Kidney epithelial cell (primary cell): ENCODE results near the gene CAMTA1. TPM values are rescaled to one million over a fixed set of nuclear protein-coding genes. Genes with fewer than 3 reads are reported as not detected.

ENCODE experiments used
- DNase-seq: peaks from one replicate; pipeline ENCODE4 v3.0.0-alpha.2; 2010; ENCODE audit warnings: low read depth
- H3K27me3 ChIP-seq: 2 replicates; pipeline ENCODE4 v1.6.0; 2011; ENCODE audit warnings: low read length; ENCODE audit not compliant: control insufficient read depth, insufficient read depth
- H3K36me3 ChIP-seq: 2 replicates; pipeline ENCODE4 v1.5.1; 2011; ENCODE audit warnings: low read length; ENCODE audit not compliant: control insufficient read depth, insufficient read depth
- H3K4me3 ChIP-seq: 2 replicates; pipeline ENCODE4 v1.5.1; 2011; ENCODE audit warnings: low read depth, mild to moderate bottlenecking, control low read depth, low read length
- total RNA-seq: library from RNA; depleted of rRNA; stranded (reverse); fragments of >200 nt; gene quantifications from 2 replicates; pipeline ENCODE4 v1.2.3, GENCODE V29; 2015
- TF ChIP-seq, protein P1 (sequence below): IDR thresholded peaks from 2 replicates; pipeline ENCODE4 v1.5.1; 2011; ENCODE audit warnings: mild to moderate bottlenecking, moderate library complexity, low read length, control low read depth, inconsistent platforms; ENCODE audit not compliant: insufficient read depth, poor library complexity, severe bottlenecking

The CAMTA1 gene
- total RNA-seq, 1 donor from 2014 or later, result 76.5 TPM

DNA sequence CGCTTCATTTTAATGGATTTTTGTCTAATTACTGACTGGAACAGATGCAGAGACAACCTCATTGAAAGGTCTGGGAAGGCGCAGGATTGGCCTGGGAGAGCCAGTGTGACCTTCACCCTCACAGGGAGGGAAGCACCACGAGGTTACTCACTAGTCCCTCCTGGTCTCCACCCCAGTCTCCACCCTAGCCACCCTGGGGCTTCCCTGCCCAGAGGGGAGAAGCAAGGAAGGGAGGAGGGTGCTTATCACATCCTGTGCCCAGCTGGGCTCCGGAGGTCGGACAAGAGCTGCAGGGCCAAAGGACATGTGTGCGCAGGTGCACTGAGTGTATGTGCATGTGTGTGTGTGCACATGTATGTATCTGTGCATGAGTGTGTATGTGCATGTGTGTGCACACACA is 765.7 kb downstream of the CAMTA1 start:
- no peaks in the 10 kb centered on the region for H3K36me3 ChIP-seq
- H3K27me3 ChIP-seq, result no peaks in the 10 kb centered on the region
- no peak for DNase-seq
- TF ChIP-seq, protein P1, sequence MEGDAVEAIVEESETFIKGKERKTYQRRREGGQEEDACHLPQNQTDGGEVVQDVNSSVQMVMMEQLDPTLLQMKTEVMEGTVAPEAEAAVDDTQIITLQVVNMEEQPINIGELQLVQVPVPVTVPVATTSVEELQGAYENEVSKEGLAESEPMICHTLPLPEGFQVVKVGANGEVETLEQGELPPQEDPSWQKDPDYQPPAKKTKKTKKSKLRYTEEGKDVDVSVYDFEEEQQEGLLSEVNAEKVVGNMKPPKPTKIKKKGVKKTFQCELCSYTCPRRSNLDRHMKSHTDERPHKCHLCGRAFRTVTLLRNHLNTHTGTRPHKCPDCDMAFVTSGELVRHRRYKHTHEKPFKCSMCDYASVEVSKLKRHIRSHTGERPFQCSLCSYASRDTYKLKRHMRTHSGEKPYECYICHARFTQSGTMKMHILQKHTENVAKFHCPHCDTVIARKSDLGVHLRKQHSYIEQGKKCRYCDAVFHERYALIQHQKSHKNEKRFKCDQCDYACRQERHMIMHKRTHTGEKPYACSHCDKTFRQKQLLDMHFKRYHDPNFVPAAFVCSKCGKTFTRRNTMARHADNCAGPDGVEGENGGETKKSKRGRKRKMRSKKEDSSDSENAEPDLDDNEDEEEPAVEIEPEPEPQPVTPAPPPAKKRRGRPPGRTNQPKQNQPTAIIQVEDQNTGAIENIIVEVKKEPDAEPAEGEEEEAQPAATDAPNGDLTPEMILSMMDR, result no peak
- no peak overlapping the region for H3K4me3 ChIP-seq

DNA sequence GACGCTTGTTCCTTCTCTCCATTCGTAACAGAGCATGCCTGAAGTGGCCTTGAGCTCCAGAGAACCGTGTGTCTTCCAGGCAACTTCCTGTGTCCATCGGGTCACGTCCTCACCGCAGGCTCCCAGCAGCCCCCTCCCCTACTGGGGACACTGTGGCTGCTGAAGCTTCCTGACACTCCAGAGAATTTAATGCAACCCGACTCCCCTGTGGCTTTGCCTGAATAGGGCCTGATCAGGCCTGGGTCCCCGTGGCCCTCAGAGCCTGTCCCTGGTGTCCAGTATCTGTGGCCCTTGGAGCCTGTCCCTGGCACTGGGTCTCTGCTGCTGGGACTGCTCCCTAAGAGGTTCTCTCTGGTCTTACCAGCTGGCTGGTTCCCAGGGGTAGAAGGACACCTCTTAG is 766.2 kb downstream of the CAMTA1 start:
- Histone ChIP-seq H3K27me3 (no peaks in the 10 kb centered on the region), H3K36me3 (no peaks in the 10 kb centered on the region), H3K4me3 (no peak overlapping the region)
- TF ChIP-seq, protein P1, result no peak
- DNase-seq, result no peak

DNA sequence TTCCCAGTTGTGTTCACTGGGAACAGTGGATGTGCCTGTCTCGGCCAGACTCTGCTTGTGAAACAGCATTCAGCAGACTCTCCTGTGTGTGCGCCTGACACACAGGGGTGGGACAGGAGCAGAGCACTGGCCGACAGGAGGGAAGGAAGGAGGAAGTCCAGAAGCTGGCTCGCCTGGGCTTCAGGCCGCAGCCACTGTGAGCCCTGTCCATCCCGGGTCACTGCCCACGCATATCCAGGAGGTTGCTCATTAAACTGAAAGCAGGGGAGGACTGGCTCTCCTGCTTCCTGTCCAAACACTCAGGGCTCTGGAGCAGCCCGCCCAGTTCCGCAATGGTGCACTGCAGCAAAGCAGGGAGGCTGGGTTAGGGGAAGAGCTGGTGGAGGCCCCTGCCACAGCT is 767.1 kb downstream of the CAMTA1 start:
- no peak overlapping the region for H3K4me3 ChIP-seq
- TF ChIP-seq, protein P1, result no peak
- DNase-seq, result peak; percentile 73
- no peaks in the 10 kb centered on the region for H3K36me3 ChIP-seq
- no peaks in the 10 kb centered on the region for H3K27me3 ChIP-seq

DNA sequence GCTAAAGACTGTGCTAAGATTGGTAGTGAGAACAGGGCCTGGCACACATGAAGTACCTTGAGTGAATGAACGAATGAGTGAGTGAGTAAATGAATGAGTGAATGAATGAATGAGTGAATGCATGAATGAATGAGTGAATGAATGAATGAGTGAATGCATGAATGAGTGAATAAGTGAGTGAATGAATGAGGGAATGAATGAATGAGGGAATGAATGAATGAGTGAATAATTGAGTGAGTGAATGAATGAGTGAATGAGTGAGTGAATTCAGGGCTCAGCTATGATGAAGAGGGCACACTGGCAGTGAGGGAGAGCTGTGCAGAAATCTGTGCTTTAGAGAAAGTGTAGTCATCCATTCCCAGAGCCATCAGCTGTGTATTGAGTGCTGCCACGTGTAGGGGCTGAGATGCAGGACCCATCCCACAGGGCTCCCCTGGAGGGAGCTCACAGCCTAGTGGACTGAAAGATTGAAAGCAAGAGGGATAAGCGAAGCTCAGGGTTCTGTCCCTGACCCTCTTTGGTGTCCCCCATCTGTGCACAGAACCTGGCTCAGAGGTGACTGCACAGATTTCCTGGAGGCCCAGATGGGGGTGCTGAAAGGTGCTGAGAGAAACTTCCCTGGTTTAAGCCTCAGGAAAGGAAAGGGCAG is 767.9 kb downstream of the CAMTA1 start:
- TF ChIP-seq, protein P1, result no peak
- no peak overlapping the region for H3K4me3 ChIP-seq
- H3K36me3 ChIP-seq, result no peaks in the 10 kb centered on the region
- H3K27me3 ChIP-seq, result no peaks in the 10 kb centered on the region
- DNase-seq, result no peak

DNA sequence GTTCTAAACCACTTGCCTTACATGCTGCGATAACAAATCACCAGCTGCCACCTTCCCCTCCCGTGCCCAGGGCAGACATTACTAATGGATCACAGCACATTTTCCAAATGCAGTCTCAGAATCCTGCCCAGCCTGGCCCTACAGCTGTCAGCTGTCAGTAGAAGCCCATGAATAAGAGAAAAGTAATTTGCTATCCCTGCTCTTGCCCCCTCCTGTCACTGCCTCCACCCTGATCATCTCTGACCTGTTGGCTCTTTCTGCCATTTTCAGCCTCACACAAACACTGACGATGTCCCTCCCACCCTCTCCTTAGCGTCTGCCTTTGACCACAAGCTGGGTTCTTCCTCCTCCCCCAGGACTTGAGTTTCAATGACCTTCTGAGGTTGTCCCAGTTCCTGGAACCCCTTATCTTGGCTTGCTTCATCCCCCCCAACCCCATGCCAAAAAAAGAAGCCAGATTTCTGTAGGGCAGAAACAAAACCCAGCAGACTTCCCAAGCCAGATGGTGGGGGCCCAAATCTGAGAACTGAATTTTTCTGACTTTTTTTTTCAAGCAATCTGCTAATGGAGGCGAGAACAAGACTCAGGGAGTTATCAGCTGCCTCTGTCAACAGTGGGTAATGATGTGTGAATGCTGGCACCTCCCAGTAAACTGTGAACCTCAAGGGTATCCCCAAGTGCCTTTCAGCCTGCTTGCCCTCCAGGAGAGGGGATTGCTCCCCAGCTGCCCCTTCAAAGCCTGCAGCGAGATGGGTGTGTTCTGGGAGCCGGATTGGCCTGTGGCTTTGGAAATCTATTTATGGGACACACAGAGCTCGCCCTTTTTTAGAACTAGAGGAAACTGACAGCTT is 769.4 kb downstream of the CAMTA1 start:
- TF ChIP-seq, protein P1, result no peak
- Histone ChIP-seq H3K27me3 (no peaks in the 10 kb centered on the region), H3K36me3 (no peaks in the 10 kb centered on the region), H3K4me3 (no peak overlapping the region)
- no peak for DNase-seq
